Astrocyte of the spinal cord (primary cell): ENCODE data around the gene TGM2.

Experiments
- DNase-seq: peaks from one replicate; pipeline ENCODE4 v3.0.0; 2011; ENCODE audit warnings: low read depth, low spot score
- H3K4me3 ChIP-seq: 2 replicates; pipeline ENCODE4 v1.5.1; 2011; ENCODE audit warnings: low read depth, mild to moderate bottlenecking, low read length, moderate library complexity
- in situ Hi-C: cut with HindIII; loops from 2 replicates; pipeline ENCODE4 v1.10.0; 2017; ENCODE audit warnings: low sequenced_read_pairs
- TF ChIP-seq, protein P1 (sequence below): IDR thresholded peaks from 2 replicates; pipeline ENCODE4 v1.5.1; 2012; ENCODE audit warnings: low read depth, mild to moderate bottlenecking, low read length, inconsistent platforms

The TGM2 gene

GRCh38 chr20:38196076-38196475 is 31.0 kb upstream of the TGM2 start:
- TF ChIP-seq, protein P1, sequence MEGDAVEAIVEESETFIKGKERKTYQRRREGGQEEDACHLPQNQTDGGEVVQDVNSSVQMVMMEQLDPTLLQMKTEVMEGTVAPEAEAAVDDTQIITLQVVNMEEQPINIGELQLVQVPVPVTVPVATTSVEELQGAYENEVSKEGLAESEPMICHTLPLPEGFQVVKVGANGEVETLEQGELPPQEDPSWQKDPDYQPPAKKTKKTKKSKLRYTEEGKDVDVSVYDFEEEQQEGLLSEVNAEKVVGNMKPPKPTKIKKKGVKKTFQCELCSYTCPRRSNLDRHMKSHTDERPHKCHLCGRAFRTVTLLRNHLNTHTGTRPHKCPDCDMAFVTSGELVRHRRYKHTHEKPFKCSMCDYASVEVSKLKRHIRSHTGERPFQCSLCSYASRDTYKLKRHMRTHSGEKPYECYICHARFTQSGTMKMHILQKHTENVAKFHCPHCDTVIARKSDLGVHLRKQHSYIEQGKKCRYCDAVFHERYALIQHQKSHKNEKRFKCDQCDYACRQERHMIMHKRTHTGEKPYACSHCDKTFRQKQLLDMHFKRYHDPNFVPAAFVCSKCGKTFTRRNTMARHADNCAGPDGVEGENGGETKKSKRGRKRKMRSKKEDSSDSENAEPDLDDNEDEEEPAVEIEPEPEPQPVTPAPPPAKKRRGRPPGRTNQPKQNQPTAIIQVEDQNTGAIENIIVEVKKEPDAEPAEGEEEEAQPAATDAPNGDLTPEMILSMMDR = no peak
- H3K4me3 ChIP-seq = no peak overlapping the region
- DNase-seq = no peak
- in situ Hi-C loops = no loop called here

DNA sequence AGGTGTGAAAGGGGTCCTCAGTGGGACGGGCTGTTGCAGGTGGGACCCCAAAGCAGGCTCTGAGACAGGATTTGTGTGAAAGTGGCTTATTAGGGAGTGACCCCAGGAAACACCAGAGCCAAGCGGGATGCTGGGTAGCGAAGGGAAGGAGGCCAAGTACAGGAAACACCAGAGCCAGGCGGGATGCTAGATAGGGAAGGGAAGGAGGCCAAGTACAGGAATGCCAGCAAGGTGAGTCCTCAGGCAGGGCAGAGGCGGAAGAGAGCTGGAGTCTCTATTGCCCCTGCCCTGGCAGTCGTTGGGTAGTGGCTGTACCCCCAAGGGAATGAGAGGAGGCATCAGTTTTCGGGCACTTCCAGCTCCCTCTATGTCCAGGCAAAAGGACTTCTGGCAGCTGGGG is 30.5 kb upstream of the TGM2 start:
- in situ Hi-C loops = no loop called here
- no peak for DNase-seq
- TF ChIP-seq, protein P1 = no peak
- no peak overlapping the region for H3K4me3 ChIP-seq

DNA sequence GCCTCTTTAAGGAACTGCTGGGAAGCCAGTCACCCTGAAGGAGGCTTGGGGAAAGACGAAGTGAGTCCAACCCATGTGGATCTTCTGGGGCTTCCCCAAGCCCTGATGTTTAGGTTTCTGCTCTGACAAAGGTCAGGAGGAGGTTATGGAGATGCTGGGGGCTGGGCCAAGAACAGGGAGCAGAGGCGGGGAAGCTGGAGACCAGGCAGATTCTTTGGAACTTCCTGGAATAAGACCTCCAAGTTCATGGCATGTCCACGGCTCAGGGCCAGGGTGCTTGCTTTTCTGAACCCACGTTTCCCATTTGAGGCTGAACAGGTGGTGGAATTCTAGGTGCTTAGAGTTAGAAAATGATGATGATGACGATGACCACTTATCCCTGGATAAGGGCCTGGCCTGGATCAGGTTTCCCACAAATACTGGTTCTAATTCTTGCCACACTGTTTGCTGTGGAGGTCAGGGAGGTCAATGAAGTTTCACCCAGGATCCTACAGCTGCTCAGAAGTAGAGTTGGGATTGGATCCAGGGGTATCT is 30.0 kb upstream of the TGM2 start:
- H3K4me3 ChIP-seq = no peak overlapping the region
- in situ Hi-C loops = no loop called here
- no peak for DNase-seq
- TF ChIP-seq, protein P1 = no peak

DNA sequence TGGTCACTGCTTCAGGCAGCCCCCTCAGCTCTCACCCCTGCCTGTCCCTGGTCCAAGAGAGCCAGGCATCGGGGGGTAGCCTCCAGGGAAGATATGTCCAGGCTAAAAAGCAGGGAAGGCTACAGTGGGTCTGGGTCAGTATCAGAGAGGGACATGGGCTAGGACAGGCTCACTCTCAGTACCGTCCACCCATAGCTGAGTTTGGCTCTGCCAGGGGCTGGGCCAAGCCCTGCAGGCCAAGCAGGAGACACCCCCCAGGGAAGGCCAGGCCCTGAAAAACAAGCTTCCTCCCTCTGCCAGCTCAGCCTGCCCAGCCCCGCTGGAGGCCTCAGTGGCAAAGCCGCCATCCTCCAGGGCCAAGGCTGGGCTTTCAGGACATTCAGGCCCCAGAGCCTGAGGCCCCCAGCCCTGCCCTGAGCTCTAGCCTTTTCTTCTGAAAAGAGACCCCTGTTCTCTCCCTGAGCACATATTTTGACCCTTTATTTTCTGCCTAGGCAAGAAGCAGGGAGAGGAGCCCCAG is 28.6 kb upstream of the TGM2 start:
- TF ChIP-seq, protein P1 = no peak
- in situ Hi-C loops = no loop called here
- DNase-seq = no peak
- H3K4me3 ChIP-seq = no peak overlapping the region

- TF ChIP-seq, protein P1 = no peak
- DNase-seq = no peak
- in situ Hi-C loops = no loop called here
- no peak overlapping the region for H3K4me3 ChIP-seq
Measured at GRCh38 chr20:38192323-38192885, 27.3 kb upstream of the TGM2 start.

GRCh38 chr20:38191654-38192053 is 26.6 kb upstream of the TGM2 start:
- no peak for DNase-seq
- in situ Hi-C loops = no loop called here
- H3K4me3 ChIP-seq = no peak overlapping the region
- TF ChIP-seq, protein P1 = no peak
